Ovary (tissue), 3 donors: ENCODE data around the gene ECD.

Experiments
- EP300 ChIP-seq: sonication (generic); formaldehyde crosslinking; IDR thresholded peaks from one replicate; pipeline ENCODE4 v1.6.1; 2017; ENCODE audit warnings: antibody characterized with exemption
- POLR2A ChIP-seq: fragments of 450-650 bp; IDR thresholded peaks from one replicate; pipeline ENCODE4 v1.6.1; 2017; ENCODE audit warnings: antibody characterized with exemption, mild to moderate bottlenecking, moderate library complexity
- TF ChIP-seq, protein P1 (sequence below), 3 donors: fragments of 450-650 bp in 2 of 3; fragments of 200-600 bp in 1 of 3; IDR thresholded peaks; one replicate each; pipeline versions ENCODE4 v1.5.1 to v1.8.0; 2016 to 2022; ENCODE audit warnings: antibody characterized with exemption in 3 of 3, mild to moderate bottlenecking in 1 of 3
- donor health status: DM: no; HTN: no; CAD: no.

GRCh38 chr10:73206385-73206784 is 38.6 kb upstream of the ECD start:
- TF ChIP-seq, protein P1, sequence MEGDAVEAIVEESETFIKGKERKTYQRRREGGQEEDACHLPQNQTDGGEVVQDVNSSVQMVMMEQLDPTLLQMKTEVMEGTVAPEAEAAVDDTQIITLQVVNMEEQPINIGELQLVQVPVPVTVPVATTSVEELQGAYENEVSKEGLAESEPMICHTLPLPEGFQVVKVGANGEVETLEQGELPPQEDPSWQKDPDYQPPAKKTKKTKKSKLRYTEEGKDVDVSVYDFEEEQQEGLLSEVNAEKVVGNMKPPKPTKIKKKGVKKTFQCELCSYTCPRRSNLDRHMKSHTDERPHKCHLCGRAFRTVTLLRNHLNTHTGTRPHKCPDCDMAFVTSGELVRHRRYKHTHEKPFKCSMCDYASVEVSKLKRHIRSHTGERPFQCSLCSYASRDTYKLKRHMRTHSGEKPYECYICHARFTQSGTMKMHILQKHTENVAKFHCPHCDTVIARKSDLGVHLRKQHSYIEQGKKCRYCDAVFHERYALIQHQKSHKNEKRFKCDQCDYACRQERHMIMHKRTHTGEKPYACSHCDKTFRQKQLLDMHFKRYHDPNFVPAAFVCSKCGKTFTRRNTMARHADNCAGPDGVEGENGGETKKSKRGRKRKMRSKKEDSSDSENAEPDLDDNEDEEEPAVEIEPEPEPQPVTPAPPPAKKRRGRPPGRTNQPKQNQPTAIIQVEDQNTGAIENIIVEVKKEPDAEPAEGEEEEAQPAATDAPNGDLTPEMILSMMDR (IDR thresholded peaks at IDR 0.05): no peak
- no peak for TF ChIP-seq POLR2A
- TF ChIP-seq EP300: no peak
